Measurements from ENCODE around the gene LRP1-AS. TPM values are rescaled to one million over a fixed set of nuclear protein-coding genes. Genes with fewer than 3 reads are reported as not detected.

LRP1-AS gene
- polyA plus RNA-seq, 1 donor (not counting 4 experiments of a cell fraction or from before 2014, with no cell fraction given): not detected

DNA sequence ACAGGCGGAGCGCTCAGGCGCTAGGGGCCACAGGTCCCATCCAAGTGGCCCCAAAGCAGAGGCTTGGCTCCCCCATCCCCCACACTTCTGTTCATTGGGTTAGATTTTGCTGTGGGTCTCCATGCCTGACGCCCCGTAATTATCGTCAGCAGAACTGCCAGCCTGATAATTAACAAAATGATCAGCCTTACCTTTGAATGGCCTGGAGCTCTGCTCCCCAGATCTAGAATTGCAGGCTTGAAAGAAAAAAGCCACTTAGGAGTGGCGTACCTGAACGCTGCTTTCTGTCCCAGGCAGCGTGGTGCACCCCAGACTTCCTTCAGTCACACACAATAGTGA, 28.7 kb upstream of the LRP1-AS start:
- H2AFZ ChIP-seq (ENCODE audit: control insufficient read depth, low read length): no peak overlapping the region

GRCh38 chr12:57175428-57176138, 28.2 kb upstream of the LRP1-AS start:
- FAIRE-seq: peak; percentile 100

More for the DNA sequence above, 28.7 kb upstream of the LRP1-AS start:
- TF ChIP-seq CTCF (optimal IDR thresholded peaks at IDR 0.05 in 1 of 3, IDR thresholded peaks at IDR 0.05 in 1 of 3, conservative IDR thresholded peaks at IDR 0.05 in 1 of 3; ENCODE audit: extremely low read depth in 1 of 3, insufficient read depth in 2 of 3, low read length in 3 of 3) (no peak), EZH2 (IDR thresholded peaks at IDR 0.05; ENCODE audit: low read length) (no peak)
- peaks cover 3 to 16% of the 10 kb centered on the region in 2 experiments for H3K36me3 ChIP-seq (ENCODE audit: control insufficient read depth in 2 of 2, extremely low read depth in 1 of 2, insufficient read depth in 2 of 2, low read length in 2 of 2)
- no peaks in the 10 kb centered on the region for H4K20me1 ChIP-seq (ENCODE audit: control insufficient read depth, extremely low read depth, insufficient read depth, low read length)
- no peak overlapping the region for H3K27ac ChIP-seq (ENCODE audit: control insufficient read depth, insufficient read depth, low read length)
- no peaks in the 10 kb centered on the region for H3K27me3 ChIP-seq (ENCODE audit: control insufficient read depth, extremely low read depth, insufficient read depth, low read length)
- dilution Hi-C loops (cut with MboI; ENCODE audit: extremely low pct_ligation_motif_present, low sequenced_read_pairs): no loop called here
- DNase-seq (ENCODE audit: low read depth, low spot score) (no peak), FAIRE-seq (no peak)
- H3K9ac ChIP-seq (ENCODE audit: control insufficient read depth, extremely low read depth, insufficient read depth, low read length): peak overlapping the region; percentile 35
- H3K4me2 ChIP-seq (ENCODE audit: control insufficient read depth, extremely low read depth, insufficient read depth, low read depth, low read length): peak overlapping the region; percentile 68
- no peaks in the 10 kb centered on the region for H3K9me3 ChIP-seq (ENCODE audit: control insufficient read depth, low read depth, low read length)
- no peaks in the 10 kb centered on the region for H3K9me1 ChIP-seq (ENCODE audit: control insufficient read depth, extremely low read depth, insufficient read depth, low read length)
- peaks cover 35% of the 10 kb centered on the region for H3K4me1 ChIP-seq (ENCODE audit: control insufficient read depth, extremely low read depth, insufficient read depth, low read length)
- peak overlapping the region in 1 of 3 experiments; percentile 13 for H3K4me3 ChIP-seq (ENCODE audit: control insufficient read depth in 2 of 3, extremely low read depth in 1 of 3, insufficient read depth in 2 of 3, low read depth in 1 of 3, low read length in 3 of 3)
- H3K79me2 ChIP-seq (ENCODE audit: control insufficient read depth, insufficient read depth, low read length): no peaks in the 10 kb centered on the region

More at GRCh38 chr12:57175428-57176138, 28.2 kb upstream of the LRP1-AS start:
- dilution Hi-C loops (cut with MboI; ENCODE audit: extremely low pct_ligation_motif_present, low sequenced_read_pairs): no loop called here
- peaks cover 40% of the 10 kb centered on the region for H3K4me1 ChIP-seq (ENCODE audit: control insufficient read depth, extremely low read depth, insufficient read depth, low read length)
- peak overlapping the region; percentile 28 for H2AFZ ChIP-seq (ENCODE audit: control insufficient read depth, low read length)
- peak overlapping the region; percentile 41 for H3K27ac ChIP-seq (ENCODE audit: control insufficient read depth, insufficient read depth, low read length)
- H3K4me3 ChIP-seq (ENCODE audit: control insufficient read depth in 2 of 3, extremely low read depth in 1 of 3, insufficient read depth in 2 of 3, low read depth in 1 of 3, low read length in 3 of 3): peak overlapping the region in 1 of 3 experiments; percentile 13
- no peaks in the 10 kb centered on the region for H3K9me3 ChIP-seq (ENCODE audit: control insufficient read depth, low read depth, low read length)
- H3K9ac ChIP-seq (ENCODE audit: control insufficient read depth, extremely low read depth, insufficient read depth, low read length): peak overlapping the region; percentile 35
- peak overlapping the region; percentile 68 for H3K4me2 ChIP-seq (ENCODE audit: control insufficient read depth, extremely low read depth, insufficient read depth, low read depth, low read length)
- peaks cover 3 to 13% of the 10 kb centered on the region in 2 experiments for H3K36me3 ChIP-seq (ENCODE audit: control insufficient read depth in 2 of 2, extremely low read depth in 1 of 2, insufficient read depth in 2 of 2, low read length in 2 of 2)
- no peaks in the 10 kb centered on the region for H3K9me1 ChIP-seq (ENCODE audit: control insufficient read depth, extremely low read depth, insufficient read depth, low read length)
- no peaks in the 10 kb centered on the region for H3K27me3 ChIP-seq (ENCODE audit: control insufficient read depth, extremely low read depth, insufficient read depth, low read length)
- no peaks in the 10 kb centered on the region for H3K79me2 ChIP-seq (ENCODE audit: control insufficient read depth, insufficient read depth, low read length)
- H4K20me1 ChIP-seq (ENCODE audit: control insufficient read depth, extremely low read depth, insufficient read depth, low read length): no peaks in the 10 kb centered on the region
- peak; percentile 94 for DNase-seq (ENCODE audit: low read depth, low spot score)
- TF ChIP-seq EZH2 (IDR thresholded peaks at IDR 0.05; ENCODE audit: low read length): no peak
- TF ChIP-seq CTCF (optimal IDR thresholded peaks at IDR 0.05 in 1 of 3, IDR thresholded peaks at IDR 0.05 in 1 of 3, conservative IDR thresholded peaks at IDR 0.05 in 1 of 3; ENCODE audit: extremely low read depth in 1 of 3, insufficient read depth in 2 of 3, low read length in 3 of 3): peak in 2 of 3 experiments; percentile 93 to 95

Data from keratinocyte (primary cell).